ENCODE measurements around the gene COL5A1.

COL5A1 gene

GRCh38 chr9:134883040-134883782 is 241.6 kb downstream of the COL5A1 start:
- H3K79me1 ChIP-seq (ENCODE audit: low read length) = no peaks in the 10 kb centered on the region
- no peak overlapping the region for H4K5ac ChIP-seq (ENCODE audit: low read length)
- H3K9ac ChIP-seq (ENCODE audit: low read length) = no peak overlapping the region
- no peaks in the 10 kb centered on the region for H3K79me2 ChIP-seq (ENCODE audit: control insufficient read depth, insufficient read depth, low read length)
- no peak overlapping the region for H4K8ac ChIP-seq (ENCODE audit: low read depth, low read length)
- no peak overlapping the region for H3K4me2 ChIP-seq (ENCODE audit: low read length)
- H3K23ac ChIP-seq (ENCODE audit: low read length) = no peak overlapping the region
- H3K27me3 ChIP-seq (ENCODE audit: insufficient read depth, low read length, poor library complexity) = no peaks in the 10 kb centered on the region
- H3K56ac ChIP-seq (ENCODE audit: low read length) = no peak overlapping the region
- H3K4me3 ChIP-seq (ENCODE audit: low read length) = no peak overlapping the region
- no peak overlapping the region for H2BK120ac ChIP-seq (ENCODE audit: low read depth, low read length)
- H3K4me1 ChIP-seq (ENCODE audit: control insufficient read depth, low read depth, low read length) = no peaks in the 10 kb centered on the region
- no peak overlapping the region for H3K27ac ChIP-seq (ENCODE audit: low read depth, low read length)
- no peak for DNase-seq
- no peak overlapping the region for H2BK15ac ChIP-seq (replicated peaks; ENCODE audit: low read depth)
- H3K18ac ChIP-seq (ENCODE audit: low read length) = no peak overlapping the region
- no peak overlapping the region for H2BK5ac ChIP-seq (ENCODE audit: low read length)
- H3K36me3 ChIP-seq (ENCODE audit: control insufficient read depth, insufficient read depth, low read length) = no peaks in the 10 kb centered on the region
- no peak overlapping the region for H3K4ac ChIP-seq (ENCODE audit: low read depth, low read length)
- H2AK5ac ChIP-seq (ENCODE audit: low read length) = no peak overlapping the region
- WGBS (ENCODE audit: extremely low coverage, insufficient coverage, low lambda C conversion rate) = no CpG with 5 or more reads among the region's 18 CpGs

GRCh38 chr9:134884492-134884891 is 242.9 kb downstream of the COL5A1 start:
- no peaks in the 10 kb centered on the region for H3K36me3 ChIP-seq (ENCODE audit: control insufficient read depth, insufficient read depth, low read length)
- H4K5ac ChIP-seq (ENCODE audit: low read length) = no peak overlapping the region
- H3K4me3 ChIP-seq (ENCODE audit: low read length) = no peak overlapping the region
- no peak overlapping the region for H2BK15ac ChIP-seq (replicated peaks; ENCODE audit: low read depth)
- H3K9ac ChIP-seq (ENCODE audit: low read length) = no peak overlapping the region
- H3K4me1 ChIP-seq (ENCODE audit: control insufficient read depth, low read depth, low read length) = no peaks in the 10 kb centered on the region
- H3K56ac ChIP-seq (ENCODE audit: low read length) = no peak overlapping the region
- no peaks in the 10 kb centered on the region for H3K27me3 ChIP-seq (ENCODE audit: insufficient read depth, low read length, poor library complexity)
- no peak overlapping the region for H3K23ac ChIP-seq (ENCODE audit: low read length)
- H3K79me2 ChIP-seq (ENCODE audit: control insufficient read depth, insufficient read depth, low read length) = no peaks in the 10 kb centered on the region
- no peak overlapping the region for H2BK120ac ChIP-seq (ENCODE audit: low read depth, low read length)
- H2AK5ac ChIP-seq (ENCODE audit: low read length) = no peak overlapping the region
- H3K4ac ChIP-seq (ENCODE audit: low read depth, low read length) = no peak overlapping the region
- no peak overlapping the region for H2BK5ac ChIP-seq (ENCODE audit: low read length)
- H3K79me1 ChIP-seq (ENCODE audit: low read length) = no peaks in the 10 kb centered on the region
- H3K18ac ChIP-seq (ENCODE audit: low read length) = no peak overlapping the region
- no peak for DNase-seq
- no peak overlapping the region for H3K4me2 ChIP-seq (ENCODE audit: low read length)
- H4K8ac ChIP-seq (ENCODE audit: low read depth, low read length) = no peak overlapping the region
- no CpG with 5 or more reads among the region's 8 CpGs for WGBS (ENCODE audit: extremely low coverage, insufficient coverage, low lambda C conversion rate)
- no peak overlapping the region for H3K27ac ChIP-seq (ENCODE audit: low read depth, low read length)

GRCh38 chr9:134885001-134885678 is 243.5 kb downstream of the COL5A1 start:
- H3K4me3 ChIP-seq (ENCODE audit: low read length) = no peak overlapping the region
- H3K27ac ChIP-seq (ENCODE audit: low read depth, low read length) = no peak overlapping the region
- H4K8ac ChIP-seq (ENCODE audit: low read depth, low read length) = no peak overlapping the region
- H3K79me2 ChIP-seq (ENCODE audit: control insufficient read depth, insufficient read depth, low read length) = no peaks in the 10 kb centered on the region
- H3K79me1 ChIP-seq (ENCODE audit: low read length) = no peaks in the 10 kb centered on the region
- H3K27me3 ChIP-seq (ENCODE audit: insufficient read depth, low read length, poor library complexity) = no peaks in the 10 kb centered on the region
- H3K4ac ChIP-seq (ENCODE audit: low read depth, low read length) = no peak overlapping the region
- DNase-seq = no peak
- no CpG with 5 or more reads among the region's 22 CpGs for WGBS (ENCODE audit: extremely low coverage, insufficient coverage, low lambda C conversion rate)
- no peak overlapping the region for H2AK5ac ChIP-seq (ENCODE audit: low read length)
- no peak overlapping the region for H3K4me2 ChIP-seq (ENCODE audit: low read length)
- no peak overlapping the region for H3K23ac ChIP-seq (ENCODE audit: low read length)
- H2BK120ac ChIP-seq (ENCODE audit: low read depth, low read length) = no peak overlapping the region
- no peak overlapping the region for H2BK15ac ChIP-seq (replicated peaks; ENCODE audit: low read depth)
- H3K56ac ChIP-seq (ENCODE audit: low read length) = no peak overlapping the region
- H3K36me3 ChIP-seq (ENCODE audit: control insufficient read depth, insufficient read depth, low read length) = no peaks in the 10 kb centered on the region
- H3K9ac ChIP-seq (ENCODE audit: low read length) = no peak overlapping the region
- H4K5ac ChIP-seq (ENCODE audit: low read length) = no peak overlapping the region
- H3K18ac ChIP-seq (ENCODE audit: low read length) = no peak overlapping the region
- no peaks in the 10 kb centered on the region for H3K4me1 ChIP-seq (ENCODE audit: control insufficient read depth, low read depth, low read length)
- H2BK5ac ChIP-seq (ENCODE audit: low read length) = no peak overlapping the region

- H3K27me3 ChIP-seq (ENCODE audit: insufficient read depth, low read length, poor library complexity) = no peaks in the 10 kb centered on the region
- H2AK5ac ChIP-seq (ENCODE audit: low read length) = no peak overlapping the region
- no peak overlapping the region for H3K4me3 ChIP-seq (ENCODE audit: low read length)
- H2BK15ac ChIP-seq (replicated peaks; ENCODE audit: low read depth) = no peak overlapping the region
- H3K4me2 ChIP-seq (ENCODE audit: low read length) = no peak overlapping the region
- no peaks in the 10 kb centered on the region for H3K79me2 ChIP-seq (ENCODE audit: control insufficient read depth, insufficient read depth, low read length)
- no peak overlapping the region for H3K18ac ChIP-seq (ENCODE audit: low read length)
- H2BK5ac ChIP-seq (ENCODE audit: low read length) = no peak overlapping the region
- no peak for DNase-seq
- H2BK120ac ChIP-seq (ENCODE audit: low read depth, low read length) = no peak overlapping the region
- no peaks in the 10 kb centered on the region for H3K79me1 ChIP-seq (ENCODE audit: low read length)
- no peak overlapping the region for H3K56ac ChIP-seq (ENCODE audit: low read length)
- no peak overlapping the region for H4K8ac ChIP-seq (ENCODE audit: low read depth, low read length)
- H3K36me3 ChIP-seq (ENCODE audit: control insufficient read depth, insufficient read depth, low read length) = no peaks in the 10 kb centered on the region
- no CpG with 5 or more reads among the region's 24 CpGs for WGBS (ENCODE audit: extremely low coverage, insufficient coverage, low lambda C conversion rate)
- H3K9ac ChIP-seq (ENCODE audit: low read length) = no peak overlapping the region
- H3K4me1 ChIP-seq (ENCODE audit: control insufficient read depth, low read depth, low read length) = no peaks in the 10 kb centered on the region
- no peak overlapping the region for H4K5ac ChIP-seq (ENCODE audit: low read length)
- H3K27ac ChIP-seq (ENCODE audit: low read depth, low read length) = no peak overlapping the region
- H3K23ac ChIP-seq (ENCODE audit: low read length) = no peak overlapping the region
- H3K4ac ChIP-seq (ENCODE audit: low read depth, low read length) = no peak overlapping the region
Observed at GRCh38 chr9:134885679-134886412, 244.2 kb downstream of the COL5A1 start.

- H3K79me1 ChIP-seq (ENCODE audit: low read length) = no peaks in the 10 kb centered on the region
- no peak overlapping the region for H2BK15ac ChIP-seq (replicated peaks; ENCODE audit: low read depth)
- H2BK5ac ChIP-seq (ENCODE audit: low read length) = no peak overlapping the region
- H4K8ac ChIP-seq (ENCODE audit: low read depth, low read length) = no peak overlapping the region
- no peak overlapping the region for H3K18ac ChIP-seq (ENCODE audit: low read length)
- no peak overlapping the region for H3K27ac ChIP-seq (ENCODE audit: low read depth, low read length)
- no peak overlapping the region for H3K4me2 ChIP-seq (ENCODE audit: low read length)
- no peaks in the 10 kb centered on the region for H3K36me3 ChIP-seq (ENCODE audit: control insufficient read depth, insufficient read depth, low read length)
- no peaks in the 10 kb centered on the region for H3K27me3 ChIP-seq (ENCODE audit: insufficient read depth, low read length, poor library complexity)
- H3K4ac ChIP-seq (ENCODE audit: low read depth, low read length) = no peak overlapping the region
- H3K56ac ChIP-seq (ENCODE audit: low read length) = no peak overlapping the region
- no peak overlapping the region for H3K9ac ChIP-seq (ENCODE audit: low read length)
- H3K4me1 ChIP-seq (ENCODE audit: control insufficient read depth, low read depth, low read length) = no peaks in the 10 kb centered on the region
- H3K79me2 ChIP-seq (ENCODE audit: control insufficient read depth, insufficient read depth, low read length) = no peaks in the 10 kb centered on the region
- DNase-seq = no peak
- WGBS (ENCODE audit: extremely low coverage, insufficient coverage, low lambda C conversion rate) = no CpG with 5 or more reads among the region's 11 CpGs
- no peak overlapping the region for H3K23ac ChIP-seq (ENCODE audit: low read length)
- H3K4me3 ChIP-seq (ENCODE audit: low read length) = no peak overlapping the region
- no peak overlapping the region for H4K5ac ChIP-seq (ENCODE audit: low read length)
- H2BK120ac ChIP-seq (ENCODE audit: low read depth, low read length) = no peak overlapping the region
- no peak overlapping the region for H2AK5ac ChIP-seq (ENCODE audit: low read length)
Observed at GRCh38 chr9:134886413-134886913, 244.9 kb downstream of the COL5A1 start.
